Ishikawa (cell line): ENCODE data around the gene PANK3.

Experiments used
- CEBPB ChIP-seq: IDR thresholded peaks from 2 replicates; pipeline ENCODE4 v1.6.1; 2012
- NFIC ChIP-seq: IDR thresholded peaks from 2 replicates; pipeline ENCODE4 v1.6.1; 2012
- RAD21 ChIP-seq: IDR thresholded peaks from 2 replicates; pipeline ENCODE4 v1.6.1; 2012; ENCODE audit warnings: low read depth
- TEAD4 ChIP-seq: IDR thresholded peaks from 2 replicates; pipeline ENCODE4 v1.6.1; 2012
- YY1 ChIP-seq: IDR thresholded peaks from 2 replicates; pipeline ENCODE4 v1.6.1; 2012; ENCODE audit warnings: low read depth
- ZBTB7A ChIP-seq: IDR thresholded peaks from 2 replicates; pipeline ENCODE4 v1.6.1; 2012; ENCODE audit warnings: low read depth

DNA sequence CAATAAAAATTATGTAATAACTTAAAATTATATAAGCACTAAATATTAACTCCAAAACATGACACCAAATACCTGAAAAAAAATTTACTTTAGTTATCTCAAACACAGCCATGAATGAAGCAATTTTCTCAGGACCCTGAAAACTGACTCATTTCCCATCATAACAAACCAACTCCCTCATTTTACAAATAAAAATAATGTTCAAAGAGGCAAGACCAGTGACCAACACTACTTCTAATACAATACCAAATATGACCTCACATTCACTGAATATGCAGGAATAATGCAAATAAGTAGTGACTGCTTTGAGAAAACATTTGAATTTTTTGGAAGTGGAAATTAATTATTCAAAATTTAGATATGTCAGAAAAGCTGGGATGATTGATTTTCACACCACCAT is 28.5 kb downstream of the PANK3 start:
- TF ChIP-seq TEAD4 (no peak), CEBPB (no peak), RAD21 (no peak), YY1 (no peak), ZBTB7A (no peak), NFIC (no peak)
